ENCODE data around the gene HEXIM2. TPM values are rescaled to one million over a fixed set of nuclear protein-coding genes. Genes with fewer than 3 reads are reported as not detected.
A peak's percentile ranks its signal among the peaks of the same experiment; 100 is the strongest.

Gene HEXIM2
- total RNA-seq, 1 experiment from 2014 or later = 13.5 TPM

GRCh38 chr17:45131616-45132319, 29.9 kb upstream of the HEXIM2 start:
- H3K4me3 ChIP-seq (replicated peaks in 1 of 2; ENCODE audit: low read depth in 1 of 2, low read length in 2 of 2) = peak overlapping the region; percentile 84 to 86
- no peaks in the 10 kb centered on the region for H3K27me3 ChIP-seq (ENCODE audit: insufficient read depth, low read length)
- no peaks in the 10 kb centered on the region for H3K36me3 ChIP-seq (ENCODE audit: control insufficient read depth in 1 of 2, insufficient read depth in 2 of 2, low read length in 2 of 2)
- TF ChIP-seq POLR2A (IDR thresholded peaks at IDR 0.05; ENCODE audit: borderline replicate concordance, extremely low read depth, insufficient read depth, insufficient read length) (no peak), CTCF (IDR thresholded peaks at IDR 0.05 in 2 of 3, conservative IDR thresholded peaks at IDR 0.05 in 1 of 3; ENCODE audit: borderline replicate concordance in 1 of 3, insufficient read depth in 1 of 3, low read depth in 2 of 3, low read length in 2 of 3) (peak; percentile 82 to 94 (median 85); a peak in 5 of 6 replicates), RAD21 (IDR thresholded peaks at IDR 0.05; ENCODE audit: low read depth) (peak; percentile 84), CEBPB (IDR thresholded peaks at IDR 0.05; ENCODE audit: low read depth) (no peak), JUND (IDR thresholded peaks at IDR 0.05) (no peak)
- H3K9me2 ChIP-seq (ENCODE audit: insufficient read depth) = no peaks in the 10 kb centered on the region
- ATAC-seq (no peak), DNase-seq (ENCODE audit: low read depth, low spot score) (no peak)
- peaks cover 52 to 72% of the 10 kb centered on the region in 2 experiments for H3K4me1 ChIP-seq (ENCODE audit: control insufficient read depth in 1 of 2, insufficient read depth in 2 of 2, low read length in 2 of 2)
- RAD21 ChIA-PET (ENCODE audit: low non-redundant PET in 1 of 2, low total read pairs in 2 of 2, uncharacterized antibody in 2 of 2, unreplicated experiment in 2 of 2) = no interaction called here
- CTCF ChIA-PET = interaction anchor here (1.5 kb wide), 1 partner anchor 23 kb away, joined by 4 read pairs; no protein-coding TSS in a partner anchor
- intact Hi-C loops (cut with micrococcal nuclease) = loop anchor here (5.0 to 10.0 kb wide), 3 partner anchors 69 to 357 kb away; partner anchors contain the start of gene NMT1
- H2AFZ ChIP-seq (ENCODE audit: low read depth, low read length, poor library complexity, severe bottlenecking) = no peak overlapping the region
- peak overlapping the region; percentile 89 for H3K27ac ChIP-seq (ENCODE audit: low read depth, low read length)
- H3K9ac ChIP-seq (ENCODE audit: low read length) = peak overlapping the region; percentile 82
- peaks cover 47% of the 10 kb centered on the region for H3K79me2 ChIP-seq (ENCODE audit: insufficient read depth, low read length)
- BruUV-seq (replicated peaks) = no TSS peak
- H3K9me3 ChIP-seq (ENCODE audit: control insufficient read depth in 1 of 2, insufficient read depth in 1 of 2, low read depth in 1 of 2, low read length in 2 of 2) = no peaks in the 10 kb centered on the region
- peak overlapping the region; percentile 100 for H3K4me2 ChIP-seq (ENCODE audit: low read length)
- no peaks in the 10 kb centered on the region for H4K20me1 ChIP-seq (ENCODE audit: insufficient read depth)
- POLR2A ChIA-PET = no interaction called here

GRCh38 chr17:45132320-45132571, 29.4 kb upstream of the HEXIM2 start, which contains the start of gene PLCD3:
TSS of gene PLCD3 (minus strand) at chr17:45132515. CDS start at chr17:45132410, 105 bp downstream.
- ATAC-seq (no peak), DNase-seq (ENCODE audit: low read depth, low spot score) (no peak)
- RAD21 ChIA-PET (ENCODE audit: low non-redundant PET in 1 of 2, low total read pairs in 2 of 2, uncharacterized antibody in 2 of 2, unreplicated experiment in 2 of 2) = no interaction called here
- Histone ChIP-seq H3K4me1 (ENCODE audit: control insufficient read depth in 1 of 2, insufficient read depth in 2 of 2, low read length in 2 of 2) (peaks cover 47 to 68% of the 10 kb centered on the region in 2 experiments), H3K9ac (ENCODE audit: low read length) (peak within 1 kb of the TSS; percentile 82), H3K27me3 (ENCODE audit: insufficient read depth, low read length) (no peaks in the 10 kb centered on the region), H3K9me2 (ENCODE audit: insufficient read depth) (no peaks in the 10 kb centered on the region), H3K36me3 (ENCODE audit: control insufficient read depth in 1 of 2, insufficient read depth in 2 of 2, low read length in 2 of 2) (no peaks in the 10 kb centered on the region), H2AFZ (ENCODE audit: low read depth, low read length, poor library complexity, severe bottlenecking) (peak within 1 kb of the TSS; percentile 84), H3K4me3 (replicated peaks in 1 of 2; ENCODE audit: low read depth in 1 of 2, low read length in 2 of 2) (peak within 1 kb of the TSS; percentile 84 to 86), H3K4me2 (ENCODE audit: low read length) (peak within 1 kb of the TSS; percentile 100), H4K20me1 (ENCODE audit: insufficient read depth) (no peaks in the 10 kb centered on the region), H3K27ac (ENCODE audit: low read depth, low read length) (peak within 1 kb of the TSS; percentile 95), H3K79me2 (ENCODE audit: insufficient read depth, low read length) (peaks cover 42% of the 10 kb centered on the region), H3K9me3 (ENCODE audit: control insufficient read depth in 1 of 2, insufficient read depth in 1 of 2, low read depth in 1 of 2, low read length in 2 of 2) (no peaks in the 10 kb centered on the region)
- TF ChIP-seq ELF1 (IDR thresholded peaks at IDR 0.05; ENCODE audit: borderline replicate concordance, low read depth) = no peak
- 0 out of 2 replicates have a peak, but pooled peaks have one; percentile 0 for TF ChIP-seq ZFX (IDR thresholded peaks at IDR 0.05)
- CTCF ChIA-PET = interaction anchor here (0.9 to 1.5 kb wide), 2 partner anchors 23 to 212 kb away, joined by 3 to 4 read pairs; no protein-coding TSS in a partner anchor
- POLR2A ChIA-PET = interaction anchor here (1.1 kb wide), 1 partner anchor 17 kb away, joined by 5 read pairs; the partner anchor contains the start of gene HEXIM1
- no TSS peak for BruUV-seq (replicated peaks)
- intact Hi-C loops (cut with micrococcal nuclease) = loop anchor here (5.0 to 10.0 kb wide), 3 partner anchors 70 to 357 kb away; partner anchors contain the start of gene NMT1

Data from HCT116 (cell line).